Ishikawa (cell line): Measurements from ENCODE around the gene ATP8B2.

Source experiments
- CREB1 ChIP-seq: IDR thresholded peaks from 2 replicates; pipeline ENCODE4 v1.6.1; 2012; ENCODE audit warnings: low read depth
- EP300 ChIP-seq: IDR thresholded peaks from 2 replicates; pipeline ENCODE4 v1.6.1; 2012; ENCODE audit warnings: borderline replicate concordance
- FOXM1 ChIP-seq: IDR thresholded peaks from 2 replicates; pipeline ENCODE4 v1.6.1; 2012; ENCODE audit warnings: low read depth, borderline replicate concordance
- NFIC ChIP-seq: IDR thresholded peaks from 2 replicates; pipeline ENCODE4 v1.6.1; 2012
- TAF1 ChIP-seq: IDR thresholded peaks from 2 replicates; pipeline ENCODE4 v1.6.1; 2012; ENCODE audit warnings: low read depth, mild to moderate bottlenecking
- TCF12 ChIP-seq: IDR thresholded peaks from 2 replicates; pipeline ENCODE4 v1.6.1; 2012; ENCODE audit warnings: low read depth
- TEAD4 ChIP-seq: IDR thresholded peaks from 2 replicates; pipeline ENCODE4 v1.6.1; 2012
- YY1 ChIP-seq: IDR thresholded peaks from 2 replicates; pipeline ENCODE4 v1.6.1; 2012; ENCODE audit warnings: low read depth
- ZBTB7A ChIP-seq: IDR thresholded peaks from 2 replicates; pipeline ENCODE4 v1.6.1; 2012; ENCODE audit warnings: low read depth
- TF ChIP-seq, protein P1 (sequence below): IDR thresholded peaks from 2 replicates; pipeline ENCODE4 v1.6.1; 2012; ENCODE audit warnings: low read depth, mild to moderate bottlenecking
- TF ChIP-seq, protein P2 (sequence below): IDR thresholded peaks from 2 replicates; pipeline ENCODE4 v1.6.1; 2012

GRCh38 chr1:154342132-154342531 is 16.8 kb downstream of the ATP8B2 start:
- no peak for TF ChIP-seq EP300
- TF ChIP-seq, protein P1, sequence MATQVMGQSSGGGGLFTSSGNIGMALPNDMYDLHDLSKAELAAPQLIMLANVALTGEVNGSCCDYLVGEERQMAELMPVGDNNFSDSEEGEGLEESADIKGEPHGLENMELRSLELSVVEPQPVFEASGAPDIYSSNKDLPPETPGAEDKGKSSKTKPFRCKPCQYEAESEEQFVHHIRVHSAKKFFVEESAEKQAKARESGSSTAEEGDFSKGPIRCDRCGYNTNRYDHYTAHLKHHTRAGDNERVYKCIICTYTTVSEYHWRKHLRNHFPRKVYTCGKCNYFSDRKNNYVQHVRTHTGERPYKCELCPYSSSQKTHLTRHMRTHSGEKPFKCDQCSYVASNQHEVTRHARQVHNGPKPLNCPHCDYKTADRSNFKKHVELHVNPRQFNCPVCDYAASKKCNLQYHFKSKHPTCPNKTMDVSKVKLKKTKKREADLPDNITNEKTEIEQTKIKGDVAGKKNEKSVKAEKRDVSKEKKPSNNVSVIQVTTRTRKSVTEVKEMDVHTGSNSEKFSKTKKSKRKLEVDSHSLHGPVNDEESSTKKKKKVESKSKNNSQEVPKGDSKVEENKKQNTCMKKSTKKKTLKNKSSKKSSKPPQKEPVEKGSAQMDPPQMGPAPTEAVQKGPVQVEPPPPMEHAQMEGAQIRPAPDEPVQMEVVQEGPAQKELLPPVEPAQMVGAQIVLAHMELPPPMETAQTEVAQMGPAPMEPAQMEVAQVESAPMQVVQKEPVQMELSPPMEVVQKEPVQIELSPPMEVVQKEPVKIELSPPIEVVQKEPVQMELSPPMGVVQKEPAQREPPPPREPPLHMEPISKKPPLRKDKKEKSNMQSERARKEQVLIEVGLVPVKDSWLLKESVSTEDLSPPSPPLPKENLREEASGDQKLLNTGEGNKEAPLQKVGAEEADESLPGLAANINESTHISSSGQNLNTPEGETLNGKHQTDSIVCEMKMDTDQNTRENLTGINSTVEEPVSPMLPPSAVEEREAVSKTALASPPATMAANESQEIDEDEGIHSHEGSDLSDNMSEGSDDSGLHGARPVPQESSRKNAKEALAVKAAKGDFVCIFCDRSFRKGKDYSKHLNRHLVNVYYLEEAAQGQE, result no peak
- TF ChIP-seq CREB1, result no peak
- TF ChIP-seq TCF12, result no peak
- no peak for TF ChIP-seq FOXM1
- no peak for TF ChIP-seq YY1
- no peak for TF ChIP-seq TAF1
- TF ChIP-seq, protein P2, sequence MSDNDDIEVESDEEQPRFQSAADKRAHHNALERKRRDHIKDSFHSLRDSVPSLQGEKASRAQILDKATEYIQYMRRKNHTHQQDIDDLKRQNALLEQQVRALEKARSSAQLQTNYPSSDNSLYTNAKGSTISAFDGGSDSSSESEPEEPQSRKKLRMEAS, result no peak
- no peak for TF ChIP-seq TEAD4
- TF ChIP-seq ZBTB7A, result no peak
- TF ChIP-seq NFIC, result no peak
